Transverse colon (tissue), 4 donors: Measurements from ENCODE around the gene MBD3L3. TPM values are rescaled to one million over a fixed set of nuclear protein-coding genes. Genes with fewer than 3 reads are reported as not detected.

Source experiments
- DNase-seq: peaks from one replicate; pipeline ENCODE4 v3.0.0-alpha.2; 2019
- H3K27ac ChIP-seq, 4 donors: fragments of 200-600 bp; sonication (generic); 2 replicates each; pipeline ENCODE4 v1.5.1; 2016 to 2018; ENCODE audit warnings: inconsistent platforms in 4 of 4
- H3K27me3 ChIP-seq: fragments of 200-600 bp; sonication (generic); 2 replicates; pipeline ENCODE4 v1.5.1; 2017; ENCODE audit warnings: inconsistent platforms
- H3K36me3 ChIP-seq, 4 donors: fragments of 200-600 bp; sonication (generic); 2 replicates each; pipeline ENCODE4 v1.5.1; 2017 to 2019; ENCODE audit warnings: inconsistent platforms in 4 of 4
- H3K4me1 ChIP-seq, 4 donors: fragments of 200-600 bp; sonication (generic); 2 replicates each; pipeline ENCODE4 v1.5.1; 2017 to 2020; ENCODE audit warnings: inconsistent platforms in 4 of 4
- H3K4me3 ChIP-seq, 4 donors: fragments of 200-600 bp; sonication (generic); 1 replicate in 1 of 4; 2 replicates in 3 of 4; pipeline versions ENCODE4 v1.5.1 to v1.6.1; 2017 to 2019; ENCODE audit warnings: inconsistent platforms in 4 of 4
- H3K9me3 ChIP-seq, 2 donors: fragments of 200-600 bp; sonication (generic); 2 replicates each; pipeline ENCODE4 v1.5.1; 2017 to 2019; ENCODE audit warnings: inconsistent platforms in 2 of 2
- CTCF ChIP-seq, 5 experiments: fragments of 200-600 bp in 3 of 5; fragments of 450-650 bp in 2 of 5; sonication (generic) in 3 of 5; IDR thresholded peaks; 1 replicate in 2 of 5; 2 replicates in 3 of 5; pipeline ENCODE4 v1.5.1; 2016 to 2017; ENCODE audit warnings: antibody characterized with exemption in 5 of 5, inconsistent platforms in 3 of 5, mild to moderate bottlenecking in 2 of 5, moderate library complexity in 1 of 5
- EP300 ChIP-seq: sonication (generic); formaldehyde crosslinking; IDR thresholded peaks from one replicate; pipeline ENCODE4 v1.6.1; 2017; ENCODE audit warnings: antibody characterized with exemption, low read depth
- POLR2A ChIP-seq: fragments of 450-650 bp; IDR thresholded peaks from one replicate; pipeline ENCODE4 v1.6.1; 2016; ENCODE audit warnings: antibody characterized with exemption, mild to moderate bottlenecking, moderate library complexity
- POLR2AphosphoS5 ChIP-seq, 3 donors: sonication (generic); formaldehyde crosslinking; IDR thresholded peaks; one replicate each; pipeline ENCODE4 v1.6.1; 2016; ENCODE audit warnings: antibody characterized with exemption in 3 of 3
- WGBS, 2 donors: methylation state at CpG; one replicate each; pipeline ENCODE4 v1.1.5; 2018; ENCODE audit warnings: low coverage in 1 of 2; 5-methylcytosine and 5-hydroxymethylcytosine counted together
- in situ Hi-C, 4 donors: fragments of 200-750 bp; cut with MboI; loops; one replicate each; pipeline versions ENCODE4 v1.15.0 to v1.15.1; 2017; ENCODE audit warnings: low sequenced_read_pairs in 3 of 4, low pct_ligation_motif_present in 1 of 4, low pct_unique_long_range_greater_than_20kb in 1 of 4
- intact Hi-C: fragments of 100-400 bp; cut with DNase I; formaldehyde crosslinking; loops from one replicate; pipeline ENCODE4 v1.15.1; 2023; ENCODE audit warnings: low total_unique reads
- total RNA-seq, 4 donors: library from RNA; depleted of rRNA; stranded (reverse); fragments of >200 nt; gene quantifications; one replicate each; pipeline ENCODE4 v1.1.0, GENCODE V29; 2016

The MBD3L3 gene
- total RNA-seq, 4 donors from 2014 or later: not detected

DNA sequence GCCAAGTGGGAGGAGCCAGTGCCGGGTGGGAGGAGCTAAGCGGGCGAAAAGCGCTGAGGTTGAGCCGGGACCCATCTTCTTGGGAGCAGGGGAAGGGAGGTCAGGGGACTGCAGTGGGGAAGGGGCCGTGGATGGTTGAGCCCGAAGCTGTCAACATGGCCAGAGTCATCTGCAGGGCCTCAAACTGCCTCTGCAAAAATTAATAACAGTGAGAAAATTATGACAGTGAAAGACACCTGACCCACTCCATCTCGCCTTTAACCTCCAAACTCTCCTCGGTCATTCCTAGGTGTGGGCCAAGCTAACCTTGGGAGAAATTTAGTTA lies 41.1 kb upstream of the MBD3L3 start:
- intact Hi-C loops (loop anchor here (10.0 kb wide), 1 partner anchor 585 kb away; the partner anchor contains the start of gene TRAPPC5), in situ Hi-C loops (no loop called here)
- Histone ChIP-seq H3K4me3 (peak overlapping the region; percentile 54 to 77 (median 70)), H3K27me3 (peaks cover 5% of the 10 kb centered on the region), H3K27ac (peak overlapping the region; percentile 90 to 97 (median 95)), H3K9me3 (peaks cover 5 to 16% of the 10 kb centered on the region in 2 donors), H3K4me1 (peaks cover 0 to 23% (median 7%) of the 10 kb centered on the region in 4 donors), H3K36me3 (no peaks in the 10 kb centered on the region)
- TF ChIP-seq POLR2AphosphoS5 (IDR thresholded peaks at IDR 0.05): no peak
- TF ChIP-seq CTCF (IDR thresholded peaks at IDR 0.05): no peak
- no peak for TF ChIP-seq POLR2A
- no peak for TF ChIP-seq EP300
- WGBS, 2 donors: 23 to 54% methylated on average over 2 to 4 of the region's 9 CpGs
- DNase-seq: no peak

DNA sequence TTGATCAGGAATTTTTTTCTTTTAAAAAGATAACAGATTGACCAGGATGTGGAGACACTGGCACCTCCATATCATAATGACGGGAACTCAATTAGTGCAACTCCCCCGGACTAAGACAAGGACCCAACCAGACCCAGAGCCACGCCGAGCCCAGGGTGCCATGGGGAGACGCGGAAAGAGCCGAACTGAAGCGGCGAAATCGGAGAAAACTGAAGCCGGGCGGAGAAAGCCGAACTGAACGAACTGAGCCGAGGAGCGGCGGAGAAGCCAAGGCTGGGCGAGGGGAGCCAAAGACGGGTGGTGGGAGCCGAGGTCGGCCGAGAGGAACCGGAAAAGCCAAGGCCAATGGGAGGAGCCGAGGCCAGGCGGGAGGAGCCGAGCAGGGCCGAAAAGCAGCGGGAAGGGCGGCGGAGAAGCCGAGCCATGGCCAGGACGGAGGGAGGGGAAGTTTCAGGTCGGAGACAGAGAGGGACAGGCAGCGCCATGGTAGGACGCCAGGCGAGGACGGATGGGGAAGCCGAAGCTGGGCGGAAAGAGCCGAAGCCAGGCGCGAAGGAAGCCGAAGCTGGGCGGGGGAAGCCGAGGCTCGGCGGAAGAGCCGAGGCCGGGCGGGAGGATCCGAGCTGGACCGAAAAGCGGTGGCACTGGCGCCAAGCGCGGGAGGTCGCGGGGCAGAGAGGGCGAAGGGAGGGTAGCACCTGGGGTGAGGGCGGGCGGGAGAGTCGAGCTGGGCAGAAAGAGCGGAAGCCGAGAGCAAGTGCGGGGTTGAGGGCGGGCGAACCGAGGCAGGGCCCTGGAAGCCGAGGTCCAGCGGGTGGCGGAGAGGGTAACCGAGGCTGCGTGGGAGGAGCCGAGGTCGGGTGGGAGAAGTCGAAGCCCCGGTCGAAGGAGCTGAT lies 40.5 kb upstream of the MBD3L3 start:
- peak; percentile 94 for DNase-seq
- WGBS, 2 donors: 0 to 1% methylated on average over 15 to 61 of the region's 78 CpGs
- peaks cover 0 to 23% (median 7%) of the 10 kb centered on the region in 4 donors for H3K4me1 ChIP-seq
- H3K36me3 ChIP-seq: no peaks in the 10 kb centered on the region
- peaks cover 5% of the 10 kb centered on the region for H3K27me3 ChIP-seq
- intact Hi-C loops: loop anchor here (10.0 kb wide), 1 partner anchor 586 kb away; the partner anchor contains the start of gene TRAPPC5
- peak in 2 of 5 experiments; percentile 9 to 30 for TF ChIP-seq CTCF (IDR thresholded peaks at IDR 0.05)
- TF ChIP-seq EP300: no peak
- TF ChIP-seq POLR2A: peak; percentile 57
- peak in 2 of 3 donors; percentile 47 to 73 for TF ChIP-seq POLR2AphosphoS5 (IDR thresholded peaks at IDR 0.05)
- in situ Hi-C loops: no loop called here
- peak overlapping the region; percentile 54 to 77 (median 70) for H3K4me3 ChIP-seq
- H3K27ac ChIP-seq: peak overlapping the region; percentile 90 to 97 (median 95)
- H3K9me3 ChIP-seq: peaks cover 9 to 20% of the 10 kb centered on the region in 2 donors

DNA sequence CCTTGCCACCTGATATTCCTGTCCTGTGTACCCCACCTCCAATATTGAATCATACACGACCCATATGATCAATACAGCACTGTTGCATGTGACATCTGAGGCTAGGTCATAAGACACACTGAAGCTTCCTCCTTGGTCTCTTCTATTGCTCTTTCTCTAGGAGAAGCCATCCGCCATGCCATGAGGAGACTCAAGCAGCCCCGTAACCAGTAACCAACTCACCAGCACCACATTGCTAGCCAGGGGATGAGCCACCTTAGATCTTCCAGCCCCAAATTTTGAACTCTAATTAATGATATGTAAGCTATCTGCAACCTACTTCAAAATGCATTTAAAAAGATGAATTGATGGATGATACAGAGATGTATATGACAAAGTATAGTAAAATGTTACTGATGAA lies 39.6 kb upstream of the MBD3L3 start:
- H3K9me3 ChIP-seq: peaks cover 12 to 26% of the 10 kb centered on the region in 2 donors
- H3K4me3 ChIP-seq: no peak overlapping the region
- peaks cover 5% of the 10 kb centered on the region for H3K27me3 ChIP-seq
- H3K4me1 ChIP-seq: peaks cover 0 to 23% (median 7%) of the 10 kb centered on the region in 4 donors
- intact Hi-C loops: loop anchor here (10.0 kb wide), 1 partner anchor 587 kb away; the partner anchor contains the start of gene TRAPPC5
- in situ Hi-C loops: no loop called here
- H3K27ac ChIP-seq: peak overlapping the region; percentile 90 to 97 (median 95)
- WGBS, 2 donors: 97 to 100% methylated on average over 3 of the region's 3 CpGs
- no peak for TF ChIP-seq POLR2AphosphoS5 (IDR thresholded peaks at IDR 0.05)
- TF ChIP-seq POLR2A: no peak
- no peak for TF ChIP-seq EP300
- no peak for TF ChIP-seq CTCF (IDR thresholded peaks at IDR 0.05)
- no peaks in the 10 kb centered on the region for H3K36me3 ChIP-seq
- DNase-seq: no peak

DNA sequence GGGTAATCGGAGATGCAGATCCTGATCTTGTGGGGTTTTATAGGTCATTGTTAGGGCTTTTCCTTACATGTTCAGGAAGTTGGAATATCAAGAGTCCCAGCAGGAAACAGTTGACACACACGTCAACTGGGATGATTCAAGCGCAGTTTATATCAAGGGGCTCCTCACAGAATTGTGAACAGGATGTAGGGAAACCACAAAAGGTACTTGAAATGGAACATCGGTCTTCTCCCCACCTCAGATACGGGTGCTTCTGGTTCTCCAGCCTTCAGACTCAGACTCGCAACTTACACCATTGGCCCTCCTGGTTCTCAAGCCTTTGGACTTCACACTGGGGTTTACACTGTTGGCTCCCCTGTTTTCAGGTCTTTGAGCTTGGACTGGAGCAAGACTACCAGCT lies 30.5 kb upstream of the MBD3L3 start:
- TF ChIP-seq POLR2AphosphoS5 (IDR thresholded peaks at IDR 0.05) (no peak), EP300 (no peak), POLR2A (no peak)
- in situ Hi-C loops (no loop called here), intact Hi-C loops (no loop called here)
- Histone ChIP-seq H3K36me3 (peaks cover 0 to 10% (median 4%) of the 10 kb centered on the region in 4 donors), H3K4me3 (no peak overlapping the region), H3K9me3 (peaks cover 65 to 69% of the 10 kb centered on the region in 2 donors), H3K27ac (no peak overlapping the region), H3K4me1 (no peaks in the 10 kb centered on the region), H3K27me3 (no peaks in the 10 kb centered on the region)
- WGBS, 2 donors: 80 to 91% methylated on average over 2 to 6 of the region's 6 CpGs
- no peak for DNase-seq
